Peyer's patch (tissue), 4 donors: ENCODE measurements around the gene GRHL3.

ENCODE experiments used
- CTCF ChIP-seq, 6 experiments: fragments of 450-650 bp in 4 of 6; fragments of 200-600 bp in 2 of 6; sonication (generic) in 1 of 6; IDR thresholded peaks; one replicate each; pipeline ENCODE4 v1.5.1; 2017 to 2019; ENCODE audit warnings: antibody characterized with exemption in 6 of 6, mild to moderate bottlenecking in 3 of 6, moderate library complexity in 1 of 6
- POLR2A ChIP-seq, 2 donors: fragments of 450-650 bp; IDR thresholded peaks; one replicate each; pipeline ENCODE4 v1.5.1; 2017; ENCODE audit warnings: antibody characterized with exemption in 2 of 2, mild to moderate bottlenecking in 2 of 2, moderate library complexity in 2 of 2

DNA sequence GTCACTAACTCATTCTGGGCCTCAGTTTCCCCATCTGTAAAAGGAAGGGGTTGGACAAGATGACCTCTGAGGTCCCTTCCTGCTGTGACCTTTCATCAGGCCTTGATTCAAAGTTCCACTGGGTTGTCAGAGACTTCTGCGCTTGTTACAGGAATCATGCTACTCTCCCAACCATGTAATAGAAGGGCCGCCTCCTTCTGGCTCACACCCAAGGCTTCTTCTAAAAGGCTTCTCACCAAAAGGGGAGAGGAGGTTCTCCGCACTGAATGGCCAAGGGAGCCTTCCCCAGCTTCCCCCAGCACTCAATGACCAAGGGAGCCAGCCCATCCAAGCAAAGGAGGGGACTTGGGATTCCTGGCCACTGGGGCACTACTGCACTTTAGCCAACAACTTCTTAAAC lies 42.7 kb downstream of the GRHL3 start:
- TF ChIP-seq CTCF (IDR thresholded peaks at IDR 0.05) (no peak), POLR2A (IDR thresholded peaks at IDR 0.05) (no peak)
